22Rv1 (cell line): Measurements from ENCODE around the gene KCTD13.

Experiments used
- H3K27ac ChIP-seq: fragments of 450-650 bp; 2 replicates; pipeline ENCODE4 v1.5.1; 2017
- ZFX ChIP-seq: fragments of 450-650 bp; IDR thresholded peaks from 2 replicates; pipeline ENCODE4 v1.6.1; 2017; ENCODE audit warnings: antibody characterized with exemption, borderline replicate concordance
- TF ChIP-seq, protein P1 (sequence below): fragments of 450-650 bp; IDR thresholded peaks from 2 replicates; pipeline ENCODE4 v1.5.1; 2017; ENCODE audit warnings: mild to moderate bottlenecking

The KCTD13 gene

DNA sequence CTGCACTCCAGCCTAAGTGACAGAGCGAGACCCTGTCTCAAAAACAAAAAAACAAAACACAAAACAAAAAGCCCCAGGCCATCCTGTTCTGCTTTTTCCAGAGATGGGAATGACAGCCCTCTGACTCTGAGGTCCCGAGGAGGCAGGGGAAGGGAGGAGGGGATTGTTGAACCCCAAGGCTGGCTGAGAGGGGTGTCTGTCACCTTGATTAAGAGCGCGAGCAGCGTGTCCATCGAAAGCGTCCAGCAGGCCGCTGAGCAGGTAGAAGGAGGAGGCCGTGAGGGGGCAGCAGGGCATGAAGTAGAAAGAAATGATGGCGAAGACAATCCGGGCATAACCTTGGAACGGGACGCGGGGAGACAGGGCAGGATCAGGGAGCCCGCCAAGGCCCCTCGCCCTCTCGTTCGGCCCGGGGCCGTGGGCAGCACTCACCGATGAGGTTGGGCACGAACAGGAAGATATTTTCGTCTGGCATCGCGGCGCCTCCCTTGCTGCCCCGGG lies 63.6 kb downstream of the KCTD13 start:
- no peak for TF ChIP-seq ZFX
- TF ChIP-seq, protein P1, sequence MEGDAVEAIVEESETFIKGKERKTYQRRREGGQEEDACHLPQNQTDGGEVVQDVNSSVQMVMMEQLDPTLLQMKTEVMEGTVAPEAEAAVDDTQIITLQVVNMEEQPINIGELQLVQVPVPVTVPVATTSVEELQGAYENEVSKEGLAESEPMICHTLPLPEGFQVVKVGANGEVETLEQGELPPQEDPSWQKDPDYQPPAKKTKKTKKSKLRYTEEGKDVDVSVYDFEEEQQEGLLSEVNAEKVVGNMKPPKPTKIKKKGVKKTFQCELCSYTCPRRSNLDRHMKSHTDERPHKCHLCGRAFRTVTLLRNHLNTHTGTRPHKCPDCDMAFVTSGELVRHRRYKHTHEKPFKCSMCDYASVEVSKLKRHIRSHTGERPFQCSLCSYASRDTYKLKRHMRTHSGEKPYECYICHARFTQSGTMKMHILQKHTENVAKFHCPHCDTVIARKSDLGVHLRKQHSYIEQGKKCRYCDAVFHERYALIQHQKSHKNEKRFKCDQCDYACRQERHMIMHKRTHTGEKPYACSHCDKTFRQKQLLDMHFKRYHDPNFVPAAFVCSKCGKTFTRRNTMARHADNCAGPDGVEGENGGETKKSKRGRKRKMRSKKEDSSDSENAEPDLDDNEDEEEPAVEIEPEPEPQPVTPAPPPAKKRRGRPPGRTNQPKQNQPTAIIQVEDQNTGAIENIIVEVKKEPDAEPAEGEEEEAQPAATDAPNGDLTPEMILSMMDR: no peak

DNA sequence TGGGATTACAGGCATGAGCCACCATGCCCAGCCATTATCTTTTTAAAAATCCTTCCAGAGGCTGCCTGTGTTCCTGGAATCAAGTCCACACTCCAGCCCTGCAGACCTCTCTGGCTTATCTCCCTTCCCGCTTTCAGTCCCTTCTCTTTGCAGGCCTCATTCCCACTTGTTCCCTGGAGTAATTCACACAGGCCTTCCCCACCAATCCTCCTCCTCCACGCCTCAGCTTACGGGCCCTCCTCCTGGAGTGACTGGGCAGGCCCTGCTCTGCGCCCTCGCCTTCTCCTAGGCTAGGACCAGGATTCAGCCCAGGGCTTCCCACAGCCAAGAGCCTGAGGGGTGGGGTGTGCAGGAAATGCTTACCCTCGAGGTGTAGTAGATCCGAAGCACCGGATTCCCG lies 65.8 kb downstream of the KCTD13 start:
- no peak overlapping the region for H3K27ac ChIP-seq
- TF ChIP-seq, protein P1: no peak
- TF ChIP-seq ZFX: no peak

More for the DNA sequence above, 63.6 kb downstream of the KCTD13 start:
- peak overlapping the region; percentile 85 for H3K27ac ChIP-seq

DNA sequence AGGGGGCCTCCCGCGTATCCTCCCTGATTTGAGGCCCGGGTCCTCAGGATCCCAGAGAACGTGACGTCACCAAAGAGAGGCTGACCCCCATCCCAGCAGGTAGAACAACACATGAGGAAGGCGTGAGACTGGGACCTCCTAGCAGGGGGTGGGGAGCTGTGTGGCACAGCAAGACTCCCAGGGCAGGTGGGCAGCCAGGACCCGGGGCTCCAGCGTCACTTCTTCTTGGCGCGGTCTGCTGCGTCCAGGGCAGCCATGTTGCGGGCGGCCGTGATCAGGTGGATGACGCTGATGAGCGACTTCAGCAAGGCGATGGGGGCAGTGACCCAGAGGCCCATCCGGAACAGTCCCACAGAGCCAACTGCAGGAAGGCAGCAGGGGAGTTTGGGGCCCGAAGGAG lies 67.1 kb downstream of the KCTD13 start:
- TF ChIP-seq, protein P1: no peak
- no peak for TF ChIP-seq ZFX

DNA sequence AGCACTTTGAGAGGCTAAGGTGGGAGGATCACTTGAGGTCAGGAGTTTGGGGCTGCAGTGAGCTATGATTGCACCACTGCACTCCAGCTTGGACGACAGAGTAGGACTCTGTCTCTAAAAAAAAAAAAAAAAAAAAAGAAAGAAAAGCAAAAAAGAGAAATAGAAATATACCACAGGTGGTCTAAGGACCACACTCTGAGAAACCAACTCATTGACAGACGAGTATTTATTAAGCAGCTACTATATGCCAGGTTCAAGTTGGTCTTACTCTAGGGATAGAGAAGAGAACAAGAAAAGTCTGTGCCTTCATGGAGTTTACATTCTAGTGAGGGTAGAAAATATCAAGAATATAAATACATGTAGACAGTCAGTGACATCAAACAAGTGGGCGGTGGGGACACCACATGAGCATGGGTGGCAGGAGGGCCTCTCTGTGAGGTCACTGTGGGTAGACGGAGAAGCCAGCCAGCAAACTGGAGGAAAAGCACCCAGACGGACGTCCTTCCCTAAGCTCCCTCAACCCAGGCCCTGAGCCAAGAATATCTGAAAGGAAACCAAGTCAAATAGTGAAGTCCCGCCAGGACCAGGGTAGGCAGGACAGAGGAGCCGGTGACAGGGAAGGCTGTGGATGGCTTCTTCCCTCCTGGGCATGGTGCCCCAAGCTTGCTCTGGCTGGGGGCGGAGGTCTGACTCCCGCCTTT lies 67.7 kb downstream of the KCTD13 start:
- no peak overlapping the region for H3K27ac ChIP-seq
- no peak for TF ChIP-seq ZFX
- TF ChIP-seq, protein P1: no peak

More for the DNA sequence above, 67.1 kb downstream of the KCTD13 start:
- no peak overlapping the region for H3K27ac ChIP-seq

DNA sequence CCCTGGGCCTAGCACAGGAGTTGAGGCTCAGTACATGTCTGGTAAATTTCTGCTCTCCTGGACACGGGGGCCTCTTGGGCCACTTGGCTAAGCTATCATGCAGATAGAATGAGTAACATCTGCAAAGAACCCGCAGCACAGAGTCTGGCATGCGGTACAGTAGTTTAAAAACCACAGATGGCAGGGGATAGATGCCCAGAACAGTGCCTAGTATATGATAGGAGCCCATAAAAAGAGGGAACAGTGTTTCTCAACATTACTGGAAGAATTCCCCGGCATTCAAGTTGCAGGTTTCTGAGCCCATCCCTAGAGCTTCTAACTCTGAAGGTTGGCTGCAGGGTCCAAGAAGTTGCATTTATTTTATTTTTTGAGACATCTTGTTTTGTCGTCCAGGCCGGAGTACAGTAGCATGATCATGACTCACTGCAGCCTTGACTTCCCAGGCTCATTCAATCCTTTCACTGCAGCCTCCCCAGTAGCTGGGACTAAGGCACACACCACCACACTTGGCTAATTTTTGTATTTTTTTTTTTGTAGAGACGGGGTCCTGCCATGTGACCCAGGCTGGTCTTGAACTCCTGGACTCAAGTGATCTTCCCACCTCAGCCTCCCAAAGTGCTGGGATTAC lies 68.8 kb downstream of the KCTD13 start:
- no peak for TF ChIP-seq ZFX
- TF ChIP-seq, protein P1: no peak
- no peak overlapping the region for H3K27ac ChIP-seq
